GM19099 (cell line): ENCODE results near the gene GAPT.

Experiments used
- POLR2A ChIP-seq: IDR thresholded peaks from 3 replicates; pipeline ENCODE4 v1.6.1; 2011; ENCODE audit warnings: low read depth; ENCODE audit not compliant: insufficient read length; ENCODE audit errors: extremely low read depth

Gene GAPT

DNA sequence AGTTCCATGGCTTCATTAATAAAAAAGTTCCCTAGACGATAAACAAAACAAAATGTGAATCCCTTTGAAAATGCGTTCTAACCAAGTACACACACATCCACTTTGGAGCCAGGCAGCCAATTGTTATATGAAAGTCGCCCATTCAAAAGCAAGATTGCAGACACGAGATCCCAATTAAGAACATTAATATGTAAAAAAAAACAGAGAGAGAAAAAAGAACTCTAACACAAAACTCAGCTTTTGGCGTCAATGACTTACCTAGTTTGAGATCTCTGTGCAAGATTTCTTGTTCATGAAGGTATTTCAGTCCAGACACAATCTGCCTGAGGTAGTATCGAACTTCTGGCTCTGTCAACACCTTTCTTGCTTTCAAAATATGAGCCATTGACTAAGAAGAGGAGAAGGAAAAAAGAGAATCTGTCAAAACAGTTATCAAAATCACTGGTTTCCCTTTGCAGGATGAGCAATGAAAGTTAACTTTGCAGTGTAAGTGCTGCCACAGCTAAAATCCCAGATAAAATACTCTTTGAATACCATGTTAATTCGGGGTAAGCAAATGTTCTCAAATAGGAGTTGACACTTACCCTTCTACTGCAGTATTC, 33.0 kb upstream of the GAPT start:
- no peak for TF ChIP-seq POLR2A

DNA sequence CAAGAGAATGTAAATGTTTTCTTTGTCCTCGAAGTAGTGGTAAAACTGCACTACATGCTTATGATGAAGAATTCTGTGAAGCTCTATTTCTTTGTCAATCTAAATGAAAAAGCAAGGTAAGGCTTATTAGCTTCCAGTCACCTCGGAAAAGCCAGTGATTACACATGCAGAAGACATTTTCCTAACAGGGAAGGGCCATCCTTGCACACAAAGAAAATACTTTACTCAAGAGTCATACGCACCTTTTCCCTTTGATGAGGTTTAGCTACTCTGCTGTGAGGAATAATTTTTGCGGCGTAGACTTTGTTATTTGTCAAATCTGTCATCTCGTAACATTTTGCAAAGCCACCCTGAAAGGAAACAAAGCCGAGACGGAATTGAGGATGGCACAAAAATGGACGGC, 32.5 kb upstream of the GAPT start:
- TF ChIP-seq POLR2A, result no peak

DNA sequence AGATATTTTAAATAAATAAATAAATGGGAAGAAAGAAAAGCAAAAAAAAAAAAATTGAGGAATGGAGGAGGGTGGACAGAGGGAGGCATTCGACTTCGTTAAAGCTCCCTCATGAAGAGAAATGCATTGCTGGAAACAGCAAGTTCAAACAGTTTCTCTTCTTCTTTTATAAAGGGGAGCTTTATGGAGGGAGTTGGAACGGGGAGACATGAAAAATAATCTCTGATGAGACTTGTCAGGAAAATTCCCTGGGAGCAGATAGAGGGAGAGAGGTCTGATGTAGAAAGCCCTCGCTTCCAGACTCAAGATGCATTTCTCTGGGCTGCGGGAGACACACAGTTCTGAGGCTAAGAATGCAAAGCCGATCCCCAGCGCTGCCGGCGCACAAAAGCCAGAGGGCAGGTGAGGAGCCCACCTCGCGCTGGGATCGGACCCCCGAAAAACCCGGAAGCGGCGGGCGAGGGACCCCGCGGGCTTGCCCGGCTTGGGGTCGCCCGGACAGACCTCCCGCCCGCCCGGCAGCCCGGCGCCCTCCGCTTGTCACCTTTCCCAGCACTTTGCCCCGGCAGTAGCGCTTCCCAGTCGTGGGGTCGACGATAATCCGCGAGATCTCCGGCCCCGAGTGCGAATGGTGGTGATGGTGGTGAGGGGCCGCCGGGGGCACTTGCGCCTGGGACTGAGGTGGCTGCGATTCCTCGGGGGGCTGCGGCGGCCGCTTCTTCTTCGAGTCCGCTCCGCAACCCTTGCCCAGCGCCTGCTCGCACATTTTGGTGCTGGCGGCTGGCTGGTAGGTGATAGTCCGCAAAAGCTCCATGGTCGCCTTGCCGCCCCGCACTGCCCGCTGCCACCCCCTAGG, 31.9 kb upstream of the GAPT start:
- TF ChIP-seq POLR2A, result no peak

DNA sequence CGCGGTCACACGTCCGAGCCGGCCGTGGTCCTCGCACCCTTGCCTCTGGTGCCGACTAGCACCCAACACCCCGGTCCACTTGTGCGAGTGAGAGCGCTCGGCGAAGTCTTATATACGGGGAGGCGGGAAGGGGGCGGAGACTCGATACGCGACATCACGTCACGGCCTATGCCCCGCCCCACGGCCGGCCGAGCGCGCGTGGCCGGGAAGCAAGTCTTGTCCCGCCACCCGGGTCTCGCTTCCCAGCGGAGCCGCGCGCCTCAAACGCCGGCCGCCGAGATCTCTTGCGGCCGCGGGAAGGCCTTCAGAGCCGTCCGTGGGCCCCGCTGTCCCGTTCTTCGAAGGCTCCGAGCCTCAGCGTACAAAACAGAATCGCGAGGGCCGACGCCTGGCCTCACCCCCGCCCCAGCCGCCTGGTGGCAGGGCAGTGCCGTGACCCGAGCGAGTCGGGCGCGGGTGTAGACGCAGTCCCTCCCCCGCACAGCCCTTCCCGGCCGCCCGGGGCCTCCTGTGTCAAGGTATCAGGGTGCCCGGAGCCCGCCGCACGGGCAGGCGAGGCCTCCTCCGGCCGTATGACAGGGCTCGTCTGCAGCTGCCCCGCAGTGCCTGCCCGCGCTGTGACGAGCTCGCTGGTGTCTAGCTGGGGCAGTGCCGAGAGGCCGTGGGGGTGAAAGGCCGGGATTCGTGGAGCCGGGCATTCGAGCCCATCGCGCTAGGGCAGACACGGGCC, 31.1 kb upstream of the GAPT start, which contains the start of gene PLK2:
TSS of gene PLK2 (minus strand) at position 85 of the 730 bp plus-strand sequence. CDS start 127 bp downstream, outside the sequence.
- TF ChIP-seq POLR2A, result peak; percentile 87

DNA sequence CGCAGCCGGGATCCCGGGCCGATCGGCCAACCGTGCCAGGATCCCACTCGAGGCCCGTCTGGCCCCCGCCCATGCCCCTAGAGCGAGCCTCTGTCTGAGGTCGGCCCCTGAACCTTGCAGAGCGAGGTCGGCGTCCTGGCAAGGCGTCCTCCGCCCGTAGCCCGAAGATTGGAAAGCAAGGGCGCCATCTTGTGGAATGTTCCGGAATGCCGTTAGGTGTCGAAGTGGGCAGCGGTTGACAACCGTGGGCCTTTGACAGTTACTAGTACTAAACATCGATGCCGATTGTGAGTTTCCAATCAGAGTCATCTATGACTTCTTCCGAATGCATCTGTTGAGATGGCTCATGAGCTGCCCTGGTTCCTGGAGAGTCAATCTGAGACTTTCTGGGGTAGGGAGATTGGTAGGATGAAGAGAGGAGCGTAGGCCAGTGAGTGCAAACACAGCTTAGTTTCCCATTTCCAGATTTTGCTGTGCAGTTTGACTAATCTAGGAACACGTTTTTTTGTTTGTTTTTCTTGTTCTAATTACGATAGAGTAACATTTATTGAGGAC, 30.4 kb upstream of the GAPT start:
- TF ChIP-seq POLR2A, result no peak

DNA sequence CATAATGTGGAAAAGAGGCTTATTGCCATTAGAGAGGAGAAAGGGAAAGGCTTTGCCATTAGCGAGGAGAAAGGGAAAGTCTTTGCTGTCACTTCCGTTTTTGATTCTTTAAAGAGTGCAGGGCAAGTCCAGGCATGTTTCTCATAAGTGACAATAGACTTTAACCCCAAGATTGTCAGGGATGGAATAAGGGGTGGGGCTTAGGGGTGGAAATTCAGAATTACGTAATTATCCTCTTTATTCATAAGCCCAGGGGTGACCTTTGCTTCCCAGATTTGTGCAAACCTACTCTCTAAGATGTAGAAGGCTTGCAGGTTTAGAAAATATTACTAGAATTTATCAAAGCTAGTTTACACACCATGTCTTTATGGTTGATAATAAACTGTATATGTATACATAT, 29.1 kb upstream of the GAPT start:
- TF ChIP-seq POLR2A, result no peak

DNA sequence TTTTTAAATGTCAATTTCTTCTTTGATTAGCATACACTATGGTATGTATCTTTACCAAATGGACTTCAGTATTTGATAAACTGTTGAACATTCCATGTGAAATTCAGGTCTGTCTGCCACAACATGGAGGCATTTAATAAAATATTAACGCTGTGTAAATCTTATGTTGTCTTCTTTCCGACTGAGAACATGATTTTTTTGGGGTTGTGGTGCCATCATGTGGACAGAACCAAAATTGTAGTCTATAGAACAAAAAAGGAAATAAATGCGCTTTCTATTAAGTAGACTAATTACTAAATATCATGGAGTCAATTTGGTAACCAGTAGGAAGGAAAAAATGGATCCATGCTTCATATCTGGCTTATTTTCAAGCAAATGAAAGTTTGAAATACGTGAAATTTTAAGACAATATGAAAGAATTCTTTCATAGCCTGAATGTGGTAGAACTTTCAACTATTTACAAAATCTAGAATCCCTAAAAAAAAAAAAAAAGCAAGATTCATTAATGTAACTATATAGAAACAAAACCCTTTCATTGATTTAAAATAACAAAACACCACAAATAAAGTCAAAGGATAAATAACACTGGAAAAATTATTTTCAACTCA, 28.5 kb upstream of the GAPT start:
- no peak for TF ChIP-seq POLR2A

DNA sequence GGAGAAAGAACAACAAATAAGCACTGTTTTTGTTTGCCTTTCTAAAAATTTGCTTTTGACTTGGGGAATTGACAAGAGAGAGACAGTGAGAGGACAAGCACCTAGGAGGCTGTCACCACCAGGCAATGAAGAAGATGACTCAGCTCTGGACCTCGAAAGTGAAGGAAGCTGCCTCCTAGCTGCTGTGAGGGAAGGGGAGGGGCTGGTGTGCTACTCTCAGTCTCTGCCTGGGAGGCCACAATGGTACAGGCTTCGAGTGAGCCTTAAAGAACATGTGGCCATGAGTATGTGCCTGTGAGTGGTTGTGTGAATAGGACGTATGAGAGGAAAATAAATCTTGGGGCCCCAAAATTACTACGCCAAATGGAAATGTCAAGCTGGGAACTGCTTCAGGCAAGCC, 24.3 kb upstream of the GAPT start:
- no peak for TF ChIP-seq POLR2A

DNA sequence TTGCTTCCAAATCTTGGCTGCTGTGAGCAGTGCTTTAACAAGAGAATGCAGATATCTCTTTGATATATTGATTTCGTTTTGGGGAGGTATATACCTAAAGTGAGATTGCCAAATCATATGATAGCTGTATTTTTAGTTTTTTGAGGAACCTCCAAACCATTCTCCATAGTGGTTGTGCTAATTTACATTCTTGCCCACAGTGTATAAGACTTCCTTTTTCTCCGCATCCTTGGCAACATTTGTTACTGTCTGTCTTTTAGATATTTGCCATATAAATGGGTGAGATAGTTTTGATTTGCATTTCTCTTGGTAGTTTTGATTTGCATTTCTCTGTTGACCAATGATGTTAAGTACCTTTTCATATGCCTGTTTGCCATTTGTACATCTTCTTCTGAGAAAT, 21.3 kb upstream of the GAPT start:
- TF ChIP-seq POLR2A, result no peak

DNA sequence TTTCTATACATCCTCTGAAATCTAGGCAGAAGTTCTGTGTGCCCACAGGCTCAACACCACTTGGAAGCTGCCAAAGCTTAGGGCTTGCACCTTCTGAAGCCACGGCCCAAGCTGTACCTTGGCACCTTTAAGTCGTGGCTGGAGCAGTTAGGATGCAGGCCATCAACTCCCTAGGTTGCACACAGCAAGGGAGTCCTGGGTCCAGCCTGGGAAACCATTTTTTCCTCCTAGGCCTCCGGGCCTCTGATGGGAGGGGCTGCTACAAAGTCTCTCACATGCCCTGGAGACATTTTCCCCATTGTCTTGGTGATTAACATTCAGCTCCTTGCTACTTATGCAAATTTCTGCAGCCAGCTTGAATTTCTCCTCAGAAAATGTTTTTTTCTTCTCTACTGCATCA, 15.8 kb upstream of the GAPT start:
- no peak for TF ChIP-seq POLR2A

DNA sequence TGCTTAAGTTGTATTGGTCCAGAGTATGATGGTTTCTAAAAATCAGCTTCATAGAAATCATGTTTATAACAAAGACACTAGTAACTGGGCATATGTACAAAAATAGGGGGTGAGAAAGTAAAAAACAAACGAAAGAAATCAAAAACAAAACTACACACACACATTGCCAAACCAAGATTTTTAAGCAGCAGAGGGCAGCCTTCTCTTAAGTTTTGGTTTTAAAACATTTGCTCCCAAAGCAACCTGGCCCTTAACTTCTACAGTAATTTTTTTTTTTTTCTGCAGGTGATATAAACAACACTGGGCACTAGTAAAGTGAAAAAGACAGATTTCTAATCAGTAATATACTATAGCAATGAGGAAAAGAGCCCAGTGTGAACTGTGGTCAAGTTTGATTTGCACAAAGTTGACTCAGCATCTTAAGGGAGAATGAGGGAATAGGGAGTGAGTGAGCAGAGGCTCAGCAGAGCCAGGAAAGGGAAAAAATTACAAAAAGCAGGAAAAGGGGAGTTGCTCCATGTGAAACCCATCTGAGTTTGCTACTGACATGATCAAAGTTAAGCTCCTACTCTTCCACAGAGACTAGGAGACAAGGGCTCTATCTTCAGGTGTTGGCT, 13.4 kb upstream of the GAPT start:
- TF ChIP-seq POLR2A, result no peak

DNA sequence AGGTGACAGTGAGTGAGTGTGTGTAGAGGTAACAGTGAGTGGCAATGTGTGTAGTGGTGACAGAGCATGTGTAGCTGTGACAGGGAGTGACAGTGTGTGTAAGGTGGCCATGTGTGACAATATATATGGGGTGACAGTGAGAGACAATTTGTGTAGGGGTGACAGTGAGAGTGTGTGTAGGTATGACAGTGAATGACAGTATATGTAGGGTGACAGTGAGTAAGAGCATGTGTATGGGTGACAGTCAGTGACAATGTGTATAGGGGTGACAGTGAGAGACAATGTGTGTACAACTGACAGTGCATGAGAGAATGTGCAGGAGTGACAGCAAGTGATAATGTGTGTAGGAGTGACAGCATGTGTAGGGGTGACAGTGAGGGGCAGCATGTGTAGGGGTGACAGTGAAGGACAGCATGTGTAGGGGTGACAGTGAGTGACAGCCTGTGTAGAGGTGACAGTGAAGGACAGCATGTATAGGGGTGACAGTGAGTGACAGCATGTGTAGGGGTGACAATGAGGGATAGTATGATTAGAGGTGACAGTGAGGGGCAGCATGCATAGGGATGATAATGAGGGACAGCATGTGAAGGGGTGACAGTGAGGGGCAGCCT, 10.1 kb upstream of the GAPT start:
- no peak for TF ChIP-seq POLR2A

DNA sequence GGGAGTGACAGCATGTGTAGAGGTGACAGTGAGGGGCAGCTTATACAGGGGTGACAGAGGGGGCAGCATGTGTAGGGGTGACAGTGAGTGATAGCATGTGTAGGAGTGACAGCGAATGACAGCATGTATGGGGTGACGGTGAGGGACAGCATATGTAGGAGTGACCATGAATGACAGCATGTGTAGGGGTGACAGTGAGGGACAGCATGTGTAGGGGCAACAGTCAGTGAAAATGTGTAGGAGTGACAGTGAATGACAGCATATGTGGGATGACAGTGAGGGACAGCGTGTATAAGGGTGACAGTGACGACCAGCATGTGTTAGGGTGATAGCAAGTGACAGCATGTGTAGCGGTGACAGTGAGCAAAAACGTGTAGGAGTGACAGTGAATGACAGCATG, 9.4 kb upstream of the GAPT start:
- no peak for TF ChIP-seq POLR2A

DNA sequence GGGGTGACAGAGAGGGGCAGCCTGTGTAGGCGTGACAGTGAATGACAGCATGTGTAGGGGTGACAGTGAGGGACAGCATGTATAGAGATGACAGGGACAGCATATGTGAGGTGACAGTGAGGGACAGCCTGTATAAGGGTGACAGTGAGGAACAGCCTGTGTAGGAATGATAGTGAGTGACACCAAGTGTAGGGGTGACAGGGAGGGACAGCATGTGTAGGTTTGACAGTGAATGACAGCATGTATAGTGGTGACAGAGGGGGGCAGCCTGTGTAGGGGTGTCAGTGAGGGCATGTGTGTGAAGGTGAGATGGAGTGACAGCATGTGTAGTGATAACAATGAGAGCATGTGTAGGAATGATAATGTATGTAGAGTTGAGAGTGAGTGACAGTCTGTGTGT, 8.7 kb upstream of the GAPT start:
- no peak for TF ChIP-seq POLR2A
